SU-DHL-6 (cell line): ENCODE measurements around the gene PASK.

Source experiments
- H2AFZ ChIP-seq: fragments of 200-600 bp; sonication (generic); 2 replicates; pipeline ENCODE4 v1.6.1; 2014; ENCODE audit warnings: low read depth, mild to moderate bottlenecking, moderate library complexity, mixed read lengths, antibody characterized with exemption, low read length; ENCODE audit not compliant: severe bottlenecking
- H3F3A ChIP-seq: fragments of 200-600 bp; shearing (Covaris generic); 2 replicates; pipeline ENCODE4 v1.6.0; 2016; ENCODE audit warnings: antibody characterized with exemption, mild to moderate bottlenecking; ENCODE audit not compliant: insufficient read depth
- H3K27ac ChIP-seq: fragments of 200-600 bp; sonication (generic); 2 replicates; pipeline ENCODE4 v1.5.1; 2016; ENCODE audit warnings: low read depth, mild to moderate bottlenecking, low read length, moderate library complexity, mixed read lengths
- H3K27me3 ChIP-seq: fragments of 200-600 bp; sonication (generic), shearing (Covaris generic); 2 replicates; pipeline ENCODE4 v1.6.0; 2014; ENCODE audit warnings: mild to moderate bottlenecking, low read length
- H3K36me3 ChIP-seq: fragments of 200-600 bp; sonication (generic); 2 replicates; pipeline ENCODE4 v1.6.1; 2014; ENCODE audit warnings: mild to moderate bottlenecking, low read length, mixed read lengths
- H3K4me2 ChIP-seq: fragments of 300-600, 200-600 bp; shearing (Covaris generic), sonication (generic); 2 replicates; pipeline ENCODE4 v1.6.0; 2014; ENCODE audit warnings: low read length, low read depth, mild to moderate bottlenecking; ENCODE audit not compliant: poor library complexity, severe bottlenecking
- H3K4me3 ChIP-seq: fragments of 200-600 bp; sonication (generic); 2 replicates; pipeline ENCODE4 v1.5.1; 2014; ENCODE audit warnings: antibody characterized with exemption, low read length, mild to moderate bottlenecking, mixed read lengths; ENCODE audit not compliant: insufficient read depth, poor library complexity, severe bottlenecking
- H3K79me2 ChIP-seq: fragments of 200-600 bp; sonication (generic); 2 replicates; pipeline ENCODE4 v1.6.1; 2014; ENCODE audit warnings: mild to moderate bottlenecking, low read length, moderate library complexity; ENCODE audit not compliant: insufficient read depth
- H3K9ac ChIP-seq: fragments of 200-600 bp; sonication (generic); 2 replicates; pipeline ENCODE4 v1.7.0; 2014; ENCODE audit warnings: mild to moderate bottlenecking, low read length
- H3K9me2 ChIP-seq: fragments of 200-600 bp; sonication (generic); replicated peaks from 2 replicates; pipeline ENCODE4 v1.6.1; 2014; ENCODE audit warnings: low read length; ENCODE audit not compliant: insufficient read depth
- H3K9me3 ChIP-seq: fragments of 200-600 bp; sonication (generic); 2 replicates; pipeline ENCODE4 v1.6.1; 2014; ENCODE audit warnings: low read length, mixed read lengths; ENCODE audit not compliant: insufficient read depth
- H4K20me1 ChIP-seq: fragments of 200-600 bp; sonication (generic); 2 replicates; pipeline ENCODE4 v1.6.1; 2014; ENCODE audit warnings: low read depth, mild to moderate bottlenecking, antibody characterized with exemption, low read length, moderate library complexity, mixed read lengths
- EZH2phosphoT487 ChIP-seq: fragments of 200-600 bp; sonication (generic), shearing (Covaris generic); conservative IDR thresholded peaks from 2 replicates; pipeline ENCODE4 v1.6.1; 2018; ENCODE audit warnings: mild to moderate bottlenecking, antibody characterized with exemption, low read length, moderate library complexity, mixed read lengths
- TF ChIP-seq, protein P1 (sequence below): fragments of 200-600 bp; sonication (generic); IDR thresholded peaks from one replicate; pipeline ENCODE4 v1.5.1; 2017; ENCODE audit warnings: antibody characterized with exemption, mild to moderate bottlenecking, low read length, moderate library complexity; ENCODE audit not compliant: insufficient read depth, poor library complexity, severe bottlenecking

PASK gene

DNA sequence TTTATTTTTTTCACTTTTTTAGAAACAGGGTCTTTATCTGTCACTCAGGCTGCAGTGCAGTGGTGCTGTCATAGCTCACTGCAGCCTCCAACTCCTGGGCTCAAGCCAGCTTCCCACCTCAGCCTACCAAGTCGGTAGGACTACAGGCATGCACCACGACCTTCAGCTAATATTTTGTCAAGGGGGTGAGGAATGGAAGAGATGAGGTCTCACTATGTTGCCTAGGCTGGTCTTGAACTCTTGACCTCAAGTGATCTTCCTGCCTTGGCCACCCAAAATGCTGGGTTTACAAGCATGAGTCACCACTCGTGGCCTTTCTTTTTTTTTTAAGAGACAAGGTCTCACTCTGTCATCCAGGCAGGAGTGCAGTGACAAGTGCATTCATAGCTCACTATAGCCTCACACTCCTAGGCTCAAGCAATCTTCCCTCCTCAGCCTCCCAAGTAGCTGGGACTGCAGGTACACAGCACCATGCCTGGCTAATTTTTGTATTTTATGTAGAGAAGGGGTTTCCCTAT is 14.4 kb upstream of the PASK start:
- H4K20me1 ChIP-seq, result no peaks in the 10 kb centered on the region
- H3K9ac ChIP-seq, result no peak overlapping the region
- no peaks in the 10 kb centered on the region for H3K9me2 ChIP-seq
- no peaks in the 10 kb centered on the region for H3F3A ChIP-seq
- no peaks in the 10 kb centered on the region for H3K27me3 ChIP-seq
- no peaks in the 10 kb centered on the region for H3K36me3 ChIP-seq
- H3K27ac ChIP-seq, result no peak overlapping the region
- H3K4me3 ChIP-seq, result no peak overlapping the region
- H3K79me2 ChIP-seq, result no peaks in the 10 kb centered on the region
- no peak overlapping the region for H2AFZ ChIP-seq
- no peaks in the 10 kb centered on the region for H3K9me3 ChIP-seq
- TF ChIP-seq, protein P1, sequence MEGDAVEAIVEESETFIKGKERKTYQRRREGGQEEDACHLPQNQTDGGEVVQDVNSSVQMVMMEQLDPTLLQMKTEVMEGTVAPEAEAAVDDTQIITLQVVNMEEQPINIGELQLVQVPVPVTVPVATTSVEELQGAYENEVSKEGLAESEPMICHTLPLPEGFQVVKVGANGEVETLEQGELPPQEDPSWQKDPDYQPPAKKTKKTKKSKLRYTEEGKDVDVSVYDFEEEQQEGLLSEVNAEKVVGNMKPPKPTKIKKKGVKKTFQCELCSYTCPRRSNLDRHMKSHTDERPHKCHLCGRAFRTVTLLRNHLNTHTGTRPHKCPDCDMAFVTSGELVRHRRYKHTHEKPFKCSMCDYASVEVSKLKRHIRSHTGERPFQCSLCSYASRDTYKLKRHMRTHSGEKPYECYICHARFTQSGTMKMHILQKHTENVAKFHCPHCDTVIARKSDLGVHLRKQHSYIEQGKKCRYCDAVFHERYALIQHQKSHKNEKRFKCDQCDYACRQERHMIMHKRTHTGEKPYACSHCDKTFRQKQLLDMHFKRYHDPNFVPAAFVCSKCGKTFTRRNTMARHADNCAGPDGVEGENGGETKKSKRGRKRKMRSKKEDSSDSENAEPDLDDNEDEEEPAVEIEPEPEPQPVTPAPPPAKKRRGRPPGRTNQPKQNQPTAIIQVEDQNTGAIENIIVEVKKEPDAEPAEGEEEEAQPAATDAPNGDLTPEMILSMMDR, result no peak
- no peak for TF ChIP-seq EZH2phosphoT487
- no peak overlapping the region for H3K4me2 ChIP-seq

DNA sequence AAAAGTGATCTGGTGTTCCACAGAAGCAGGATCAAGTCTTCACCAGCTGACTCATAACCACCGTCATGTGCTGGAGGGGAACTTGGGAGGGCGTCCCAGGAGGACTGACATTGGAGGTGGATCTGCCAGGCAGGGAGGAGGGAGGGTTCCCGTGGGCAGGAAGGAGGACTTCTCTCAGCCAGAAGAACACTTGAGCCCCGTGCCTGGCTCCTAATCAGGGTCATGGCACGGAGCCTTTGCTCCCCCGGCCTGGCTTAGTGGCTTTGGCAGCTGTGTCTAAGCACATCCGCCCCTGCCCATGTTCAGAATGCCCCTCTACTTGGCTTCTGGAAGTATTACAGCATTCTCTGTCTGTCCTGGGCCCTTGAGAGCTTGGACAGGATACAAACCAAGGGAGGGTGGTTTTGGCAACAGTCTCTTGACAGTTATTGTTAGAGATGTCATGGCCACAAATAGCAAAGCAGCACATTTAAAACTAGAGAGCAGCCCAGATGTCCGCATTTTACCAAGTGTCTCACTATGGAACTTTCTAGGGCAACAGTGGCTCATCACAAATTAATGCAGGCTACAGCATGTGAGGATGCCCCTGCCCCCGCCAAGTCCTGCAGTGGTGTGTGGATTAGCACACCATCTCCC is 12.5 kb upstream of the PASK start:
- Histone ChIP-seq H3K9me3 (no peaks in the 10 kb centered on the region), H3K36me3 (no peaks in the 10 kb centered on the region), H3K79me2 (no peaks in the 10 kb centered on the region), H2AFZ (no peak overlapping the region), H3K4me3 (no peak overlapping the region), H4K20me1 (no peaks in the 10 kb centered on the region), H3K27ac (no peak overlapping the region), H3K27me3 (no peaks in the 10 kb centered on the region), H3F3A (no peaks in the 10 kb centered on the region), H3K9ac (no peak overlapping the region), H3K9me2 (no peaks in the 10 kb centered on the region), H3K4me2 (no peak overlapping the region)
- TF ChIP-seq, protein P1, result no peak
- TF ChIP-seq EZH2phosphoT487, result no peak

DNA sequence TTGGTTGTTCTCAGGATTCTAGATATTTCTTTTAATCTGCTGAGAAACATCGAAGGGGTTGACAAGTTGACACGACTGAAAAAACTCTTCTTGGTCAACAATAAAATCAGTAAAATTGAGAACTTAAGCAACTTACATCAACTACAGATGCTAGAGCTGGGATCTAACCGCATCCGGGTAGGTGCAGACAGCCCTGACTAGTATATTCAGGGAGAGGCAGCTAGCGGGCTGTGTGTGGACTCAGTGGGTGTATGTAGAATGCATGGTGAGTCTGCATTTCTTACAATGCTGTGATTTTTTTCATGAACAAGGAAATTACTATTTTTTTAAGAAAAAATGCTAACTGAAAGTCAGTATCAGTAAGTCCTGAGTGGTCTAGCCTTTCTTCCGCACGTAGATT is 11.0 kb upstream of the PASK start:
- no peaks in the 10 kb centered on the region for H3K79me2 ChIP-seq
- H3K4me2 ChIP-seq, result no peak overlapping the region
- H2AFZ ChIP-seq, result no peak overlapping the region
- no peaks in the 10 kb centered on the region for H3K27me3 ChIP-seq
- no peaks in the 10 kb centered on the region for H4K20me1 ChIP-seq
- no peak overlapping the region for H3K4me3 ChIP-seq
- H3K27ac ChIP-seq, result no peak overlapping the region
- no peak overlapping the region for H3K9ac ChIP-seq
- H3K9me2 ChIP-seq, result no peaks in the 10 kb centered on the region
- no peak for TF ChIP-seq EZH2phosphoT487
- TF ChIP-seq, protein P1, result no peak
- no peaks in the 10 kb centered on the region for H3K9me3 ChIP-seq
- no peaks in the 10 kb centered on the region for H3F3A ChIP-seq
- no peaks in the 10 kb centered on the region for H3K36me3 ChIP-seq
